Tibial nerve (tissue), 4 donors: ENCODE measurements around the gene CALB2.

ENCODE experiments used
- CTCF ChIP-seq, 5 experiments: fragments of 200-600 bp in 3 of 5; fragments of 450-650 bp in 2 of 5; sonication (generic) in 3 of 5; IDR thresholded peaks; one replicate each; pipeline ENCODE4 v1.5.1; 2016 to 2019; ENCODE audit warnings: antibody characterized with exemption in 5 of 5, mild to moderate bottlenecking in 3 of 5, moderate library complexity in 2 of 5
- EP300 ChIP-seq, 2 donors: sonication (generic); formaldehyde crosslinking; IDR thresholded peaks; one replicate each; pipeline ENCODE4 v1.6.1; 2017; ENCODE audit warnings: antibody characterized with exemption in 2 of 2, mild to moderate bottlenecking in 1 of 2
- POLR2A ChIP-seq, 2 donors: fragments of 450-650 bp; IDR thresholded peaks; one replicate each; pipeline ENCODE4 v1.6.1; 2017; ENCODE audit warnings: antibody characterized with exemption in 2 of 2, mild to moderate bottlenecking in 2 of 2, moderate library complexity in 2 of 2

DNA sequence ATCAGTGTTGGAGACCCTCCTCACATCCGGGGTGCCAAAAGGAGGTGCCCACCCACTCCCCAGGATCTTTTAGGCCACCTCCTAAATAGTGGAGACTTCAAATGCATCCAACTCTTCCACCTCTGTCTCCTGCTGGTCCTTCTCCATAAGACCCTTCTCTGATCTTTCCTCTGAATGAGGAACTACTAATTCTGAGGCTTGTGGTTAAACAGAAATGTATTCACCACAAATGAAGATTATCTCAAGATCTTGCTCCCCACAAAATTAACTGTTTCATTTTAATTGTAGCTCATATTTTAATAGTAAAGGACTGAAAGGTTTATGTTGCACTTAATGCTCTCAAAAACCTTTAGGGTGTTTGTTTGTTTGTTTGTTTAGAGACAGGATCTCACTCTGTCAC is 49.2 kb downstream of the CALB2 start:
- TF ChIP-seq CTCF (IDR thresholded peaks at IDR 0.05): no peak
- TF ChIP-seq EP300 (IDR thresholded peaks at IDR 0.05): no peak
- TF ChIP-seq POLR2A (IDR thresholded peaks at IDR 0.05): no peak
